GM12892 (cell line): Measurements from ENCODE around the gene MVB12A.

Source experiments
- POLR2A ChIP-seq: IDR thresholded peaks from 2 replicates; pipeline ENCODE4 v1.6.1; 2011; ENCODE audit warnings: low read depth, low read length, control low read depth
- POLR2AphosphoS5 ChIP-seq: IDR thresholded peaks from 2 replicates; pipeline ENCODE4 v1.6.1; 2011; ENCODE audit warnings: low read depth, low read length, control low read depth
- TAF1 ChIP-seq: IDR thresholded peaks from 2 replicates; pipeline ENCODE4 v1.6.1; 2011; ENCODE audit warnings: low read depth, mild to moderate bottlenecking, control low read depth, low read length, borderline replicate concordance

- TF ChIP-seq POLR2A (no peak), POLR2AphosphoS5 (no peak), TAF1 (no peak)
These were observed 46.6 kb downstream of the MVB12A start for GRCh38 chr19:17466487-17466850.
